GM13977 (cell line): ENCODE results near the gene STRADB.

Experiments used
- DNase-seq: peaks from one replicate; pipeline ENCODE4 v3.0.0; 2012; ENCODE audit warnings: low spot score
- CTCF ChIP-seq: IDR thresholded peaks from 2 replicates; pipeline ENCODE4 v1.5.1; 2012; ENCODE audit warnings: mild to moderate bottlenecking, control low read depth; ENCODE audit not compliant: insufficient read depth; ENCODE audit errors: extremely low read depth, missing control alignments
- in situ Hi-C: fragments of 300-500 bp; cut with MboI; formaldehyde crosslinking; loops from one replicate; pipeline ENCODE4 v1.12.0; 2022; ENCODE audit warnings: low sequenced_read_pairs, low pct_unique_long_range_greater_than_20kb, mixed read lengths, inconsistent platforms; ENCODE audit not compliant: unreplicated experiment

Gene STRADB

DNA sequence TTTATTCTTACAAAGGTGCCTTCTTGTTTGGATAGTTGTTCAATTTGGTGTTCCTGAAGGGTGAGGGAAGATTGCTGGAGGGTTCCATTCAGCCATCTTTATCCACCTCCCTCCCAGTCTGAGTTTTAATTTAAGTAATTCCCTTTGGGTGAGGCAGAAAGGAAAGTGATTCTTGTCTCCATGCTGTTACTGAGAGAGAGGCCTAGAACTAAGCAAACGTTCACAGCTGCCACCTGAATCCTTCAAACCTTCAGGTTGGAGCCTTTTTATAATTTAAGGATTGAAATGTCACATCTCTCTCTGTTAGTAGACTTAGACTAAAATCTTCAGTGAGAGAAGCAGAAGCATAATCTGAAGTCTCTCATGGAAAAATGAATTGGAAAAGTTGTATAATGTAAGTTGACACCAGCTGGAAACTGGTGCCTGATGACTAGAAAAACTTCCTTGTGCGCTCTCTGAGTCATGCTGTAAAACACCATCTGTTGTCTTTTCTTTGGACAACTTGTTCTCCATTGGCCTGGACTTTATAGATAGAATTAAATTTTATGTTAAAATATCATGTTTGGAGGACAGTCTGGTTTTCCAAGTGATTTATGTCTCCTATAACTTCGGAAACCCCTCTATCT lies 14.6 kb downstream of the STRADB start:
- no peak for TF ChIP-seq CTCF
- DNase-seq, result no peak
- in situ Hi-C loops, result no loop called here

- in situ Hi-C loops, result no loop called here
- TF ChIP-seq CTCF, result no peak
- DNase-seq, result no peak
Measured at GRCh38 chr2:201467666-201468065, 16.1 kb downstream of the STRADB start.

GRCh38 chr2:201470821-201471731 lies 19.5 kb downstream of the STRADB start:
- in situ Hi-C loops, result no loop called here
- no peak for DNase-seq

GRCh38 chr2:201471732-201472393 lies 20.3 kb downstream of the STRADB start:
- in situ Hi-C loops, result no loop called here
- no peak for TF ChIP-seq CTCF
- DNase-seq, result no peak

More at GRCh38 chr2:201470821-201471731, 19.5 kb downstream of the STRADB start:
- TF ChIP-seq CTCF, result no peak

DNA sequence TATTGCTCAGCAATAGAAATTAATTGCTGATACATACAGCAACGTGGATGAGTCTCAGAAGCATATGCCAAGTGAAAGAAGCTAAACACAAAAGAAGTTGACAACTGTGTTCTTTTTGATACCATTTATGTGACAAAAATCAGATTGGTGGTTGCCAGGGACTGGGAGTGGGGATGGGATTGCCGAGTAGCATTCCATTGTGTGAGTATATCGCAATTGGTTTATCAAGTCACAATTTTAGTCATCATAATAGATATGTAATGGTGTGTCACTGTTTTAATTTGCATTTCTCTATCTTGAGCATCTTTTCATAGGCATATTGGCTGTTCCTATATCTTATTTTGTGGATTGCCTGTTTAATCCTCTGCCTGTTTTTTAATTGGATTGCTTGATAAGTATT lies 20.9 kb downstream of the STRADB start:
- in situ Hi-C loops, result no loop called here
- no peak for DNase-seq
- no peak for TF ChIP-seq CTCF

DNA sequence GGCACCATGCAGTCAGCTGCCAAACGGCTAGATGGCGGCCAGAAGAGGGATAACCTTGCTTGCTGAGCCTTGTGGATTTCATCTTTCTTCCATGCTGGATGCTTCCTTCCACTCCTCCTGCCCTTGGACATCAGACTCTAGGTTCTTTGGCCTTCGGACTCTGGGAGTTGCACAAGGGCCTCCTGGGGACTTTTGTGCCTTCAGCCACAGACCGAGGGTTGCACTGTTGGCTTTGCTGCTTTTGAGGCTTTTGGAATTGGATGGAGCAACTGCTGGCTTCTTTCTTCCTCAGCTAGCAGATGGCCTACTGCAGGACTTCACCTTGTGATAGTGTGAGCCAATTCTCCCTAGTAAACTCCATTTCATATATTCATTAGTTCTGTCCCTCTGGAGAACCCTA lies 31.0 kb downstream of the STRADB start:
- DNase-seq, result no peak
- no peak for TF ChIP-seq CTCF
- in situ Hi-C loops, result no loop called here
